Measurements from ENCODE around the gene UPP2. TPM values are rescaled to one million over a fixed set of nuclear protein-coding genes. Genes with fewer than 3 reads are reported as not detected.

The UPP2 gene
- total and polyA plus RNA-seq, 2 of the 8 experiments (the other 6 are each of a cell fraction or from before 2014, with no cell fraction given) = not detected

DNA sequence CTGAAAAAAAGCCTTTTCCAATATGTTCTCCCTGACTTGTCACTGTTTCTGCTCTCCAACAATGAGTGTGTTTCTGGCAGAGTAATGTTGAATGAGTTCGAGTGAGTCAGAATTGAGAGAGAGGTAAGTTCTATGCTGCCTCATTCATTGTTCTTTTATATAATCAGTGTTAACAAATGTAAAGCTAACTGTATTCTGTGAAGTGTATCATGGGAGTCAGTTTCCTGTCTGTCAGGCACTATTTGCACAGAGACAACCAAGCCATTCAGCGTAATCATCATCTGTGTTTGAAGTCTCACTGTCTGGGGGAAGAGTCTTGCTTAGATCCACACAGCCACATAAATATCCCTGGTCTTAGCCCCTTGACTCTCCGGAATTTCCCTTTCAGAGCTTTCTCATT lies 22.0 kb upstream of the UPP2 start:
- H2BK20ac ChIP-seq (ENCODE audit: low read length) = no peak overlapping the region
- no peak overlapping the region for H2AK5ac ChIP-seq (ENCODE audit: low read depth, low read length)
- no peak overlapping the region for H3K9ac ChIP-seq (replicated peaks in 1 of 4; ENCODE audit: extremely low read depth in 1 of 4, low read depth in 3 of 4, low read length in 3 of 4)
- H3K79me2 ChIP-seq (ENCODE audit: control insufficient read depth in 1 of 2, insufficient read depth in 2 of 2, low read length in 2 of 2) = no peaks in the 10 kb centered on the region
- H4K5ac ChIP-seq (ENCODE audit: insufficient read length, low read depth, low read length) = no peak overlapping the region
- no peak overlapping the region for H3K4ac ChIP-seq (replicated peaks; ENCODE audit: insufficient read length, low read depth, low read length)
- H3K14ac ChIP-seq (ENCODE audit: insufficient read length) = no peak overlapping the region
- H3K18ac ChIP-seq (ENCODE audit: extremely low read depth, low read length) = no peak overlapping the region
- H3K9me3 ChIP-seq (ENCODE audit: insufficient read depth in 2 of 2, low read depth in 1 of 2, low read length in 1 of 2) = no peaks in the 10 kb centered on the region
- H3K4me1 ChIP-seq (replicated peaks in 1 of 4; ENCODE audit: control insufficient read depth in 3 of 4, insufficient read depth in 4 of 4, low read length in 3 of 4) = no peaks in the 10 kb centered on the region
- H2AFZ ChIP-seq (ENCODE audit: low read length) = no peak overlapping the region; the same call in 1 of the 2 replicates
- H3K56ac ChIP-seq (replicated peaks; ENCODE audit: insufficient read length, low read depth, low read length) = no peak overlapping the region
- no peaks in the 10 kb centered on the region for H3K79me1 ChIP-seq (ENCODE audit: low read depth, low read length)
- no peak overlapping the region for H3K4me3 ChIP-seq (ENCODE audit: extremely low read depth in 1 of 4, insufficient read depth in 2 of 4, low read depth in 3 of 4, low read length in 4 of 4)
- no peaks in the 10 kb centered on the region for H3K36me3 ChIP-seq (ENCODE audit: control insufficient read depth in 2 of 4, insufficient read depth in 4 of 4, low read length in 3 of 4)
- no peak overlapping the region for H2BK12ac ChIP-seq (ENCODE audit: low read depth, low read length)
- ChIA-PET POLR2A (ENCODE audit: partially characterized antibody) (no interaction called here), CTCF (ENCODE audit: partially characterized antibody) (no interaction called here)
- H4K20me1 ChIP-seq (replicated peaks in 1 of 2; ENCODE audit: control insufficient read depth in 1 of 2, insufficient read depth in 2 of 2, low read length in 2 of 2) = no peaks in the 10 kb centered on the region
- H2BK15ac ChIP-seq (ENCODE audit: low read length) = no peak overlapping the region
- no peak overlapping the region for H3K27ac ChIP-seq (ENCODE audit: low read depth, low read length)
- H4K91ac ChIP-seq (replicated peaks; ENCODE audit: insufficient read length, low read length) = no peak overlapping the region
- no peak overlapping the region for H4K8ac ChIP-seq (ENCODE audit: extremely low read depth, insufficient read depth, low read length)
- no peak overlapping the region for H3K23ac ChIP-seq (ENCODE audit: insufficient read length)
- H2BK5ac ChIP-seq (ENCODE audit: low read depth, low read length) = no peak overlapping the region
- no peak overlapping the region for H2BK120ac ChIP-seq (replicated peaks; ENCODE audit: low read depth, low read length)
- 85% methylated on average over 3 of the region's 3 CpGs; no CpG with 5 or more reads in 1 of the 2 experiments for WGBS, 2 experiments (ENCODE audit: extremely low coverage in 1 of 2, insufficient coverage in 1 of 2, insufficient read length in 1 of 2, insufficient replicate concordance in 2 of 2, low coverage in 1 of 2, low lambda C conversion rate in 2 of 2, missing lambda C conversion rate in 1 of 2)
- no peaks in the 10 kb centered on the region for H3K23me2 ChIP-seq (ENCODE audit: low read depth, low read length)
- no peak overlapping the region for H3K4me2 ChIP-seq (ENCODE audit: insufficient read depth in 1 of 2, low read depth in 2 of 2, low read length in 2 of 2)
- H3K27me3 ChIP-seq (replicated peaks in 1 of 4; ENCODE audit: control insufficient read depth in 3 of 4, extremely low read depth in 1 of 4, insufficient read depth in 3 of 4, low read length in 3 of 4) = no peaks in the 10 kb centered on the region
- TF ChIP-seq KDM1A (IDR thresholded peaks at IDR 0.05; ENCODE audit: borderline replicate concordance, low read length) (no peak), SP1 (IDR thresholded peaks at IDR 0.05; ENCODE audit: low read depth, low read length) (no peak), BCL11A (IDR thresholded peaks at IDR 0.05; ENCODE audit: low read depth in 2 of 2, low read length in 2 of 2) (no peak), HDAC6 (IDR thresholded peaks at IDR 0.05; ENCODE audit: low read depth, low read length) (no peak)
- DNase-seq (ENCODE audit: low read depth in 1 of 2, low spot score in 2 of 2) = no peak
- no peak for FAIRE-seq
